H1 (cell line): ENCODE results near the gene MS4A18. TPM values are rescaled to one million over a fixed set of nuclear protein-coding genes. Genes with fewer than 3 reads are reported as not detected.

Experiments used
- CTCF ChIA-PET: fragments of 300-600 bp; sonication (Branson Sonifier 250); formaldehyde crosslinking; loops from one replicate; lab custom pipeline; 2021; ENCODE audit not compliant: partially characterized antibody; lab: Charles Lee
- POLR2A ChIA-PET: fragments of 300-600 bp; sonication (Branson Sonifier 250); formaldehyde crosslinking; loops from one replicate; lab custom pipeline; 2021; ENCODE audit warnings: inconsistent platforms; ENCODE audit not compliant: partially characterized antibody; lab: Charles Lee
- DNase-seq, 2 experiments: peaks; one replicate each; pipeline versions ENCODE4 v3.0.0 to v3.0.0-alpha.2; 2010 to 2022; ENCODE audit warnings: low spot score in 2 of 2, low read depth in 1 of 2, mixed read lengths in 1 of 2
- FAIRE-seq: peaks from 2 replicates; lab custom pipeline; 2011; peaks lifted over from hg19 to GRCh38; lab: Jason Lieb, UNC
- H2AFZ ChIP-seq: 2 replicates; pipeline ENCODE4 v1.8.1; 2012; ENCODE audit warnings: low read length, inconsistent platforms
- H2AK5ac ChIP-seq: 2 replicates; pipeline ENCODE4 v1.6.1; 2013; ENCODE audit warnings: low read depth, low read length
- H2BK120ac ChIP-seq: replicated peaks from 2 replicates; pipeline ENCODE3; 2013; ENCODE audit warnings: low read depth, low read length, inconsistent platforms
- H2BK12ac ChIP-seq: 2 replicates; pipeline ENCODE4 v1.6.1; 2013; ENCODE audit warnings: low read depth, low read length
- H2BK15ac ChIP-seq: 2 replicates; pipeline ENCODE4 v1.6.1; 2013; ENCODE audit warnings: low read length
- H2BK20ac ChIP-seq: 2 replicates; pipeline ENCODE4 v1.6.1; 2013; ENCODE audit warnings: low read length
- H2BK5ac ChIP-seq: 2 replicates; pipeline ENCODE4 v1.6.1; 2013; ENCODE audit warnings: low read depth, low read length
- H3K14ac ChIP-seq: 2 replicates; pipeline ENCODE4 v1.6.1; 2013; ENCODE audit warnings: inconsistent platforms; ENCODE audit not compliant: insufficient read length
- H3K18ac ChIP-seq: 2 replicates; pipeline ENCODE4 v1.6.1; 2013; ENCODE audit warnings: low read length; ENCODE audit errors: extremely low read depth
- H3K23ac ChIP-seq: 2 replicates; pipeline ENCODE4 v1.6.1; 2013; ENCODE audit warnings: inconsistent platforms; ENCODE audit not compliant: insufficient read length
- H3K23me2 ChIP-seq: 2 replicates; pipeline ENCODE4 v1.6.1; 2013; ENCODE audit warnings: low read depth, low read length
- H3K27ac ChIP-seq: 2 replicates; pipeline ENCODE4 v1.6.1; 2011; ENCODE audit warnings: low read depth, low read length, inconsistent platforms
- H3K27me3 ChIP-seq, 4 experiments: replicated peaks in 1 of 4; 1 replicate in 1 of 4; 2 replicates in 3 of 4; pipeline versions ENCODE4 v1.6.1 to v1.8.1; 2011 to 2013; ENCODE audit warnings: low read length in 3 of 4, mild to moderate bottlenecking in 3 of 4, inconsistent platforms in 2 of 4, mixed read lengths in 2 of 4, moderate library complexity in 1 of 4; ENCODE audit not compliant: control insufficient read depth in 3 of 4, insufficient read depth in 3 of 4; ENCODE audit errors: extremely low read depth in 1 of 4
- H3K36me3 ChIP-seq, 4 experiments: 2 replicates each; pipeline versions ENCODE4 v1.6.1 to v1.8.1; 2011 to 2013; ENCODE audit warnings: mild to moderate bottlenecking in 4 of 4, low read length in 3 of 4, moderate library complexity in 2 of 4, control low read depth in 1 of 4, inconsistent platforms in 1 of 4; ENCODE audit not compliant: insufficient read depth in 4 of 4, control insufficient read depth in 2 of 4
- H3K4ac ChIP-seq: replicated peaks from 2 replicates; pipeline ENCODE3; 2013; ENCODE audit warnings: low read length, low read depth, mixed read lengths, inconsistent platforms; ENCODE audit not compliant: insufficient read length
- H3K4me1 ChIP-seq, 4 experiments: replicated peaks in 1 of 4; 1 replicate in 1 of 4; 2 replicates in 3 of 4; pipeline versions ENCODE4 v1.6.1 to v1.8.1; 2011 to 2013; ENCODE audit warnings: low read length in 3 of 4, inconsistent platforms in 2 of 4, mixed read lengths in 1 of 4; ENCODE audit not compliant: insufficient read depth in 4 of 4, control insufficient read depth in 3 of 4
- H3K4me2 ChIP-seq, 2 experiments: 2 replicates each; pipeline versions ENCODE4 v1.6.1 to v1.8.1; 2011 to 2013; ENCODE audit warnings: low read depth in 2 of 2, low read length in 2 of 2, control low read depth in 1 of 2, inconsistent platforms in 1 of 2, mild to moderate bottlenecking in 1 of 2; ENCODE audit not compliant: insufficient read depth in 1 of 2
- H3K4me3 ChIP-seq, 4 experiments: fragments of 200-600, 300-600 bp in 1 of 4; sonication (generic), shearing (Covaris generic), sonication (Bioruptor Twin) in 1 of 4; 2 replicates each; pipeline versions ENCODE4 v1.5.1 to v1.8.1; 2011 to 2016; ENCODE audit warnings: low read length in 4 of 4, low read depth in 3 of 4, control low read depth in 2 of 4, inconsistent platforms in 2 of 4, mild to moderate bottlenecking in 2 of 4, mixed read lengths in 1 of 4, moderate library complexity in 1 of 4; ENCODE audit not compliant: insufficient read depth in 2 of 4; ENCODE audit errors: extremely low read depth in 1 of 4
- H3K56ac ChIP-seq: replicated peaks from 2 replicates; pipeline ENCODE3; 2013; ENCODE audit warnings: low read depth, mild to moderate bottlenecking, mixed read lengths, low read length, inconsistent platforms; ENCODE audit not compliant: insufficient read length
- H3K79me1 ChIP-seq: 2 replicates; pipeline ENCODE4 v1.6.1; 2013; ENCODE audit warnings: low read depth, low read length, control low read depth
- H3K79me2 ChIP-seq, 2 experiments: 2 replicates each; pipeline versions ENCODE4 v1.6.1 to v1.8.1; 2012 to 2013; ENCODE audit warnings: low read length in 2 of 2, mild to moderate bottlenecking in 2 of 2, inconsistent platforms in 1 of 2; ENCODE audit not compliant: insufficient read depth in 2 of 2, control insufficient read depth in 1 of 2
- H3K9ac ChIP-seq, 4 experiments: replicated peaks in 1 of 4; 1 replicate in 1 of 4; 2 replicates in 3 of 4; pipeline versions ENCODE4 v1.6.1 to v1.8.1; 2011 to 2013; ENCODE audit warnings: low read depth in 3 of 4, low read length in 3 of 4, control low read depth in 2 of 4, mild to moderate bottlenecking in 2 of 4, moderate library complexity in 2 of 4, inconsistent platforms in 1 of 4; ENCODE audit errors: extremely low read depth in 1 of 4
- H3K9me3 ChIP-seq, 2 experiments: 2 replicates each; pipeline versions ENCODE4 v1.6.1 to v1.8.1; 2012 to 2013; ENCODE audit warnings: mild to moderate bottlenecking in 2 of 2, moderate library complexity in 2 of 2, control low read depth in 1 of 2, inconsistent platforms in 1 of 2, low read depth in 1 of 2, low read length in 1 of 2, mixed read lengths in 1 of 2; ENCODE audit not compliant: insufficient read depth in 2 of 2
- H4K20me1 ChIP-seq, 2 experiments: replicated peaks in 1 of 2; 2 replicates each; pipeline versions ENCODE3 to v1.8.1; 2011 to 2013; ENCODE audit warnings: inconsistent platforms in 2 of 2, low read length in 2 of 2, mild to moderate bottlenecking in 1 of 2; ENCODE audit not compliant: insufficient read depth in 2 of 2, control insufficient read depth in 1 of 2
- H4K5ac ChIP-seq: 2 replicates; pipeline ENCODE4 v1.6.1; 2013; ENCODE audit warnings: low read length, low read depth, mixed read lengths, inconsistent platforms; ENCODE audit not compliant: insufficient read length
- H4K8ac ChIP-seq: 2 replicates; pipeline ENCODE4 v1.8.0; 2013; ENCODE audit warnings: mild to moderate bottlenecking, moderate library complexity, low read length, inconsistent platforms; ENCODE audit not compliant: insufficient read depth; ENCODE audit errors: extremely low read depth
- H4K91ac ChIP-seq: replicated peaks from 2 replicates; pipeline ENCODE3; 2013; ENCODE audit warnings: low read length, mixed read lengths, inconsistent platforms; ENCODE audit not compliant: insufficient read length
- TCF12 ChIP-seq: IDR thresholded peaks from 2 replicates; pipeline ENCODE4 v1.6.1; 2011; ENCODE audit warnings: low read depth, mild to moderate bottlenecking, low read length
- WGBS, 2 experiments: shearing (Covaris generic) in 1 of 2; methylation state at CpG; one replicate each; pipeline versions ENCODE4 v1.1.6 to v1.1.7; 2013 to 2015; ENCODE audit warnings: low lambda C conversion rate in 2 of 2, mixed read lengths in 2 of 2, inconsistent platforms in 1 of 2, low coverage in 1 of 2, missing lambda C conversion rate in 1 of 2; ENCODE audit not compliant: insufficient replicate concordance in 2 of 2, insufficient coverage in 1 of 2, insufficient read length in 1 of 2; ENCODE audit errors: extremely low coverage in 1 of 2, missing lambda C conversion rate in 1 of 2; 5-methylcytosine and 5-hydroxymethylcytosine counted together
- polyA plus RNA-seq, 7 experiments: library from polyadenylated mRNA; depleted of rRNA in 3 of 7; stranded (reverse) in 5 of 7; unstranded in 2 of 7; fragments of >200 nt in 5 of 7; fragments of 200-250 nt in 2 of 7; gene quantifications; 1 replicate in 5 of 7; 2 replicates in 1 of 7; 4 replicates in 1 of 7; pipeline versions ENCODE4 v1.2.1 to v1.2.3, GENCODE V29; 2011 to 2013; ENCODE audit warnings: missing spikeins in 2 of 7, mixed read lengths in 2 of 7
- total RNA-seq: library from RNA; stranded (reverse); fragmentation: NEBNext Ultra II Directional; extraction: Animal tissue kit (Norgen Biotek cat#: 25700); gene quantifications from 2 replicates; pipeline ENCODE4 v1.2.1, GENCODE V29; 2021

Gene MS4A18
- total and polyA plus RNA-seq, 2 of the 8 experiments (the other 6 are each of a cell fraction or from before 2014, with no cell fraction given), result not detected

- Histone ChIP-seq H4K8ac (no peak overlapping the region; the same call in 1 of the 2 replicates), H3K9ac (no peak overlapping the region), H2BK15ac (no peak overlapping the region), H3K4ac (no peak overlapping the region), H3K27ac (no peak overlapping the region), H3K4me1 (no peaks in the 10 kb centered on the region; a peak in 2 of 7 replicates), H2BK120ac (no peak overlapping the region), H3K23ac (no peak overlapping the region)
- FAIRE-seq, result no peak
- CTCF ChIA-PET, result interaction anchor here (1.6 to 11.8 kb wide), 4 partner anchors 8 to 70 kb away, joined by 5 to 145 read pairs (median 9); partner anchors contain the start of gene MS4A15
- TF ChIP-seq TCF12, result no peak
- TF ChIP-seq, all 59 proteins: peak for 0
- Histone ChIP-seq H3K4me3 (no peak overlapping the region), H3K27me3 (peaks cover 0 to 11% (median 6%) of the 10 kb centered on the region in 4 experiments; a peak in 3 of 7 replicates), H2BK20ac (no peak overlapping the region), H3K4me2 (no peak overlapping the region), H2AK5ac (no peak overlapping the region), H3K36me3 (no peaks in the 10 kb centered on the region), H3K14ac (no peak overlapping the region), H3K23me2 (no peaks in the 10 kb centered on the region), H3K9me3 (no peaks in the 10 kb centered on the region; a peak in 1 of 4 replicates), H2AFZ (no peak overlapping the region), H2BK5ac (no peak overlapping the region), H2BK12ac (no peak overlapping the region), H4K20me1 (no peaks in the 10 kb centered on the region), H3K56ac (no peak overlapping the region), H3K79me1 (no peaks in the 10 kb centered on the region), H3K18ac (no peak overlapping the region), H4K5ac (no peak overlapping the region), H4K91ac (no peak overlapping the region), H3K79me2 (no peaks in the 10 kb centered on the region)
- DNase-seq, result no peak
- 98% methylated on average over 4 of the region's 4 CpGs; no CpG with 5 or more reads in 1 of the 2 experiments for WGBS, 2 experiments
- POLR2A ChIA-PET, result no interaction called here
These were observed 46.6 kb downstream of the MS4A18 start for GRCh38 chr11:60771146-60771545.
